Epithelial cell of proximal tubule (primary cell): Measurements from ENCODE around the gene H2AZ1. TPM values are rescaled to one million over a fixed set of nuclear protein-coding genes. Genes with fewer than 3 reads are reported as not detected.
A peak's percentile ranks its signal among the peaks of the same experiment; 100 is the strongest.

Source experiments
- DNase-seq: peaks from one replicate; pipeline ENCODE4 v3.0.0-alpha.2; 2011; ENCODE audit warnings: low read depth
- H3K4me3 ChIP-seq: 2 replicates; pipeline ENCODE4 v1.5.1; 2011; ENCODE audit warnings: low read depth, mild to moderate bottlenecking, low read length
- CTCF ChIP-seq: conservative IDR thresholded peaks from 2 replicates; pipeline ENCODE4 v1.5.1; 2012; ENCODE audit warnings: low read depth, mild to moderate bottlenecking, low read length
- total RNA-seq: library from RNA; depleted of rRNA; stranded (reverse); fragments of >200 nt; gene quantifications from 2 replicates; pipeline ENCODE4 v1.2.3, GENCODE V29; 2015

The H2AZ1 gene
- 703 and 1,257 TPM in 2 replicates for total RNA-seq

- peak; percentile 84 for DNase-seq
- peak within 1 kb of the TSS; percentile 96 for H3K4me3 ChIP-seq
- no peak for TF ChIP-seq CTCF
These were observed at the start of gene H2AZ1 for GRCh38 chr4:99949999-99950912. H2AZ1 (minus strand) TSS chr4:99950275; CDS start chr4:99950170, 105 bp downstream.

- DNase-seq: no peak
- no peak overlapping the region for H3K4me3 ChIP-seq
- TF ChIP-seq CTCF: peak; percentile 56
These were observed 48.2 kb upstream of the H2AZ1 start for GRCh38 chr4:99998062-99998867.

- no peak for TF ChIP-seq CTCF
- DNase-seq: no peak
- no peak overlapping the region for H3K4me3 ChIP-seq
These were observed 41.7 kb upstream of the H2AZ1 start for GRCh38 chr4:99991741-99992140.

GRCh38 chr4:99987681-99988080, 37.6 kb upstream of the H2AZ1 start:
- no peak for DNase-seq
- TF ChIP-seq CTCF: no peak
- H3K4me3 ChIP-seq: no peak overlapping the region

GRCh38 chr4:99986792-99987191, 36.7 kb upstream of the H2AZ1 start:
- TF ChIP-seq CTCF: no peak

GRCh38 chr4:99983289-99983943, 33.3 kb upstream of the H2AZ1 start:
- DNase-seq: no peak
- TF ChIP-seq CTCF: no peak
- no peak overlapping the region for H3K4me3 ChIP-seq

More at GRCh38 chr4:99986792-99987191, 36.7 kb upstream of the H2AZ1 start:
- H3K4me3 ChIP-seq: no peak overlapping the region
- DNase-seq: no peak
